Hepatocyte (in vitro differentiated cells): ENCODE data around the gene ZBTB14. TPM values are rescaled to one million over a fixed set of nuclear protein-coding genes. Genes with fewer than 3 reads are reported as not detected.

Source experiments
- DNase-seq: peaks from one replicate; pipeline ENCODE4 v3.0.0-alpha.2; 2016; ENCODE audit warnings: low spot score
- H2AFZ ChIP-seq: fragments of 200-600 bp; sonication (generic); 2 replicates; pipeline ENCODE4 v1.6.0; 2016; ENCODE audit warnings: antibody characterized with exemption, mild to moderate bottlenecking
- H3K27ac ChIP-seq: fragments of 200-600 bp; sonication (generic); 2 replicates; pipeline ENCODE4 v1.5.1; 2016; ENCODE audit warnings: mild to moderate bottlenecking
- H3K27me3 ChIP-seq: fragments of 200-600 bp; sonication (generic); 2 replicates; pipeline ENCODE4 v1.6.1; 2016
- H3K36me3 ChIP-seq: fragments of 200-600 bp; sonication (generic); replicated peaks from 2 replicates; pipeline ENCODE4 v1.5.1; 2016; ENCODE audit warnings: low read depth; ENCODE audit not compliant: insufficient read depth
- H3K4me1 ChIP-seq: fragments of 200-600 bp; sonication (generic); 2 replicates; pipeline ENCODE4 v1.5.1; 2016; ENCODE audit warnings: mild to moderate bottlenecking, moderate library complexity; ENCODE audit not compliant: insufficient read depth
- H3K4me2 ChIP-seq: fragments of 200-600 bp; sonication (generic); 2 replicates; pipeline ENCODE4 v1.6.0; 2016
- H3K4me3 ChIP-seq: fragments of 200-600 bp; sonication (generic); 2 replicates; pipeline ENCODE4 v1.5.1; 2016; ENCODE audit warnings: mild to moderate bottlenecking
- H3K79me2 ChIP-seq: fragments of 200-600 bp; sonication (generic); 2 replicates; pipeline ENCODE4 v1.6.0; 2017; ENCODE audit warnings: mild to moderate bottlenecking
- H3K9me2 ChIP-seq: fragments of 200-600 bp; sonication (generic); replicated peaks from 2 replicates; pipeline ENCODE4 v1.6.0; 2017; ENCODE audit warnings: mild to moderate bottlenecking; ENCODE audit not compliant: insufficient read depth
- H3K9me3 ChIP-seq: fragments of 200-600 bp; sonication (generic); 2 replicates; pipeline ENCODE4 v1.5.1; 2016; ENCODE audit warnings: low read depth, mild to moderate bottlenecking
- H4K20me1 ChIP-seq: fragments of 200-600 bp; sonication (generic); 2 replicates; pipeline ENCODE4 v1.6.0; 2016; ENCODE audit warnings: mild to moderate bottlenecking; ENCODE audit not compliant: insufficient read depth, poor library complexity, severe bottlenecking
- EZH2 ChIP-seq: fragments of 200-600 bp; sonication (generic); IDR thresholded peaks from 2 replicates; pipeline ENCODE4 v1.6.1; 2016; ENCODE audit warnings: antibody characterized with exemption, mild to moderate bottlenecking, borderline replicate concordance
- EZH2phosphoT487 ChIP-seq: fragments of 200-600 bp; sonication (generic); IDR thresholded peaks from one replicate; pipeline ENCODE4 v1.6.1; 2018; ENCODE audit warnings: antibody characterized with exemption, mild to moderate bottlenecking, low read depth, moderate library complexity; ENCODE audit not compliant: unreplicated experiment, severe bottlenecking
- WGBS: methylation state at CpG from one replicate; pipeline ENCODE4 v1.1.6; 2016; ENCODE audit warnings: low lambda C conversion rate; ENCODE audit errors: missing lambda C conversion rate; 5-methylcytosine and 5-hydroxymethylcytosine counted together
- polyA plus RNA-seq: library from polyadenylated mRNA; unstranded; fragments of >200 nt; fragmentation: Nextera tagmentation; extraction: Ambion mirVana; gene quantifications from 2 replicates; pipeline ENCODE4 v1.2.1, GENCODE V29; 2016
- total RNA-seq: library from RNA; depleted of rRNA; stranded (reverse); fragments of >200 nt; gene quantifications from 2 replicates; pipeline ENCODE4 v1.2.3, GENCODE V29; 2014
- TF ChIP-seq, protein P1 (sequence below): fragments of 200-600 bp; sonication (generic); IDR thresholded peaks from 2 replicates; pipeline ENCODE4 v1.5.1; 2016; ENCODE audit warnings: antibody characterized with exemption, mild to moderate bottlenecking; ENCODE audit not compliant: poor library complexity

Gene ZBTB14
- total and polyA plus RNA-seq, 2 experiments from 2014 or later = 9.7 to 10.9 TPM

DNA sequence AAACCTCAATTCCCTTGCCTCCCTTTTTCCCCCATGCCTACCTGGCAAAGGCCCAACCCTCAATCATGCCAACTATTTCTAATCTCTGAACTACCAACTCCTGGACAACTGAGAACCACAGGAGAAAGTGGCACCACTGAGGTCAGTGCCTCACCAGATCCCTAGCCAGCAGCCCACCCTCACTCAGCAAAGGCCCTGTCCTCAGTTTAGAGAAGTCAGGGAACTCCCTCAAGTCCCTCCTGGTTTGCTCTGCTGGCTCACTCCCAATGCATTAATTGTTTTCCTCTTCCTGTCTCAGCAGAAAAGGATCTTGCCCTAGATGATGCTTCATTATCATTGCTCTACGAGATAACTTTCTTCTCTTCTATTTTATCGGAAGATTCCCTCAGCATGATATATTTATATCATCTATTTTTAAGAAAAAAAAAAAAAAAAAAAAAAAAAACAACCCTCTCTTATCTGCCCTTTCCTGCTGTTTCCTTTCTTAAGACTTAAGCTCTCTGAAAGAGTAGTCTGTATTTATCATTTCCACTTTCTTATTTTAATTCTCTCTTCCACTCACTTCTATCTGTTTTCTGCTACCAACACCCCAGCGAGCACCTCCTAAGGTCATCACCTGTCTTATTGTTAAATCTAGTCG is 22.7 kb upstream of the ZBTB14 start:
- WGBS = 79% methylated on average over 4 of the region's 4 CpGs
- H3K27me3 ChIP-seq = no peaks in the 10 kb centered on the region
- no peak overlapping the region for H3K27ac ChIP-seq
- H3K4me1 ChIP-seq = no peaks in the 10 kb centered on the region
- H3K36me3 ChIP-seq = no peaks in the 10 kb centered on the region
- H2AFZ ChIP-seq = no peak overlapping the region
- H4K20me1 ChIP-seq = no peaks in the 10 kb centered on the region
- no peak overlapping the region for H3K4me2 ChIP-seq
- H3K9me3 ChIP-seq = no peaks in the 10 kb centered on the region
- no peaks in the 10 kb centered on the region for H3K9me2 ChIP-seq
- no peaks in the 10 kb centered on the region for H3K79me2 ChIP-seq
- no peak for DNase-seq
- TF ChIP-seq EZH2 (no peak), EZH2phosphoT487 (no peak)
- TF ChIP-seq, protein P1, sequence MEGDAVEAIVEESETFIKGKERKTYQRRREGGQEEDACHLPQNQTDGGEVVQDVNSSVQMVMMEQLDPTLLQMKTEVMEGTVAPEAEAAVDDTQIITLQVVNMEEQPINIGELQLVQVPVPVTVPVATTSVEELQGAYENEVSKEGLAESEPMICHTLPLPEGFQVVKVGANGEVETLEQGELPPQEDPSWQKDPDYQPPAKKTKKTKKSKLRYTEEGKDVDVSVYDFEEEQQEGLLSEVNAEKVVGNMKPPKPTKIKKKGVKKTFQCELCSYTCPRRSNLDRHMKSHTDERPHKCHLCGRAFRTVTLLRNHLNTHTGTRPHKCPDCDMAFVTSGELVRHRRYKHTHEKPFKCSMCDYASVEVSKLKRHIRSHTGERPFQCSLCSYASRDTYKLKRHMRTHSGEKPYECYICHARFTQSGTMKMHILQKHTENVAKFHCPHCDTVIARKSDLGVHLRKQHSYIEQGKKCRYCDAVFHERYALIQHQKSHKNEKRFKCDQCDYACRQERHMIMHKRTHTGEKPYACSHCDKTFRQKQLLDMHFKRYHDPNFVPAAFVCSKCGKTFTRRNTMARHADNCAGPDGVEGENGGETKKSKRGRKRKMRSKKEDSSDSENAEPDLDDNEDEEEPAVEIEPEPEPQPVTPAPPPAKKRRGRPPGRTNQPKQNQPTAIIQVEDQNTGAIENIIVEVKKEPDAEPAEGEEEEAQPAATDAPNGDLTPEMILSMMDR = no peak
- H3K4me3 ChIP-seq = no peak overlapping the region

DNA sequence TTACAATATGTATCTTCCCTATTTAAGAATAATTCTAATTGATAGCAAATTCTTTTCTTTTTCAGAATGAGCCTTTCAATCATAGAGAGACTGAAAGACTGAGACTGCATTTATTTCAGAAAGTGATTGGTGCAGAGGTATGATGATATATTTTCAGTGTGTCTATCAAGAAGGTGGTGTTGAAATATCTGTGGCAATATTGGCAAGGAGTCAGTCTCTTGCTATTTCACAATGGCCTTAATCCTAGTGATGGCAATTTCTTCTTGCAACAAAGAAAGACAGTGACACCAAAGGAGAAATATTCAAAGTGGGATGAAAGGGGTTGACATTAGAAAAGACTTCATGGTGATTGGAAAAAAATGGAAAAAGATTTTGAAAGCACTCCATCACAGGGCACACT is 21.7 kb upstream of the ZBTB14 start:
- no peaks in the 10 kb centered on the region for H3K4me1 ChIP-seq
- no peaks in the 10 kb centered on the region for H3K79me2 ChIP-seq
- H2AFZ ChIP-seq = no peak overlapping the region
- TF ChIP-seq EZH2 = no peak
- no peaks in the 10 kb centered on the region for H4K20me1 ChIP-seq
- no peak for DNase-seq
- H3K4me2 ChIP-seq = no peak overlapping the region
- no peaks in the 10 kb centered on the region for H3K9me3 ChIP-seq
- no peaks in the 10 kb centered on the region for H3K36me3 ChIP-seq
- no peak overlapping the region for H3K4me3 ChIP-seq
- H3K27ac ChIP-seq = no peak overlapping the region
- H3K27me3 ChIP-seq = no peaks in the 10 kb centered on the region
- H3K9me2 ChIP-seq = no peaks in the 10 kb centered on the region

DNA sequence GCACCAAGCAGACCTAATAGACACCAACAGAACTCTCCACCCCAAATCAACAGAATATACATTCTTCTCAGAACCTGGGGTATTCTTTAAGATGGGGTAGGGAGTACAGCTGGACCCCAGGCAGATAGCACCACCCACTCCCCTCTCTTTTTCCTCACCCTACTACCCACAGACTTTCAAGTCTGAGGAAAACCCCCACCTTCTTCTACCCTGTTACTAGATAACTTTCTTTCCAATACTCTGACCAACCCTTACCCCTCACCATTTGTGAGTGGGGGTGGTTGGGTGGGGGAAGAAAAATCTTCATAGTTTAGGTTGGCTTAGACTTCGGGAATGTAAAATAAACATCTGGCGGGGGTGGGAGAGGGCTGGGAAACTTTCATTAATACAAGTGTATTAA is 20.3 kb upstream of the ZBTB14 start:
- TF ChIP-seq EZH2phosphoT487 = no peak
- TF ChIP-seq, protein P1 = no peak
- TF ChIP-seq EZH2 = no peak
- WGBS = 74% methylated on average over 2 of the region's 2 CpGs

DNA sequence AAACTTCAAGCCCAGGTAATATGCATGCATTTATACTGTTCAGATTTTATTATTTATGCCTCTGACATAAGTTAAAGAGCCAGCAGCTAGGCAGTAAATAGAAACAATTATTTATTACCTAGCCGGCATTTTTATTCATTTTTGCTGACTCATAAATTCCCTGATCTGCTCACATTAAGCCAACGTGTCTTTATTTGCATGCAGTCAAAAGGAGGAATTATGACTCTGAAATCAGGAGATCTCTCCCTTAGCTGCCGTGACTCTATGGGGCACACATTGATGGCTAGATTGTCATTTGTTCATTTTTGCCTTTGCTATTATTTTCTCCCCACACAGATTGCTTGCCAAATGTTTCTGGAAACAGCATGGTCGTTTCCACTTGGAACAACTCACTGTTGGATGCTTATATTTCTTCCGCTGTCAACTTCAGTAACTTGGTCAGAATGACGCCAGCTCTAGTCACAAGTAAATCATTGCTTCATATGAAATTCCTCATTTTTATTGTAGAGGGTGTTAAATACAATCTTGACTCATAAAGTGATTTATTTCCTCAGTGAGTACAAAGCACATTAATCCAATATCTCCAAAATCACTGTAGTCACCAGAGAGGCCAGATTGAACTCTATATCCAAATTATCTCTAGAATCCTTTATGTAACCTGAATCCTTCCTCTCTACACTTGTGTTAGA is 15.9 kb upstream of the ZBTB14 start:
- no peaks in the 10 kb centered on the region for H3K9me3 ChIP-seq
- no peak overlapping the region for H3K27ac ChIP-seq
- H3K36me3 ChIP-seq = no peaks in the 10 kb centered on the region
- no peaks in the 10 kb centered on the region for H4K20me1 ChIP-seq
- H3K79me2 ChIP-seq = no peaks in the 10 kb centered on the region
- no peaks in the 10 kb centered on the region for H3K27me3 ChIP-seq
- no peak overlapping the region for H2AFZ ChIP-seq
- H3K4me3 ChIP-seq = no peak overlapping the region
- H3K4me2 ChIP-seq = no peak overlapping the region
- no peaks in the 10 kb centered on the region for H3K4me1 ChIP-seq
- DNase-seq = no peak
- no peaks in the 10 kb centered on the region for H3K9me2 ChIP-seq
- 86% methylated on average over 6 of the region's 6 CpGs for WGBS
- TF ChIP-seq EZH2phosphoT487 = no peak

More for the DNA sequence above, 20.3 kb upstream of the ZBTB14 start:
- Histone ChIP-seq H3K9me3 (no peaks in the 10 kb centered on the region), H3K36me3 (no peaks in the 10 kb centered on the region), H3K4me3 (no peak overlapping the region), H3K4me1 (no peaks in the 10 kb centered on the region), H2AFZ (no peak overlapping the region), H4K20me1 (no peaks in the 10 kb centered on the region), H3K9me2 (no peaks in the 10 kb centered on the region), H3K27me3 (no peaks in the 10 kb centered on the region), H3K79me2 (no peaks in the 10 kb centered on the region), H3K27ac (no peak overlapping the region), H3K4me2 (no peak overlapping the region)
- no peak for DNase-seq
